ENCODE results near the gene GNB5.
A peak's percentile ranks its signal among the peaks of the same experiment; 100 is the strongest.

GNB5 gene

DNA sequence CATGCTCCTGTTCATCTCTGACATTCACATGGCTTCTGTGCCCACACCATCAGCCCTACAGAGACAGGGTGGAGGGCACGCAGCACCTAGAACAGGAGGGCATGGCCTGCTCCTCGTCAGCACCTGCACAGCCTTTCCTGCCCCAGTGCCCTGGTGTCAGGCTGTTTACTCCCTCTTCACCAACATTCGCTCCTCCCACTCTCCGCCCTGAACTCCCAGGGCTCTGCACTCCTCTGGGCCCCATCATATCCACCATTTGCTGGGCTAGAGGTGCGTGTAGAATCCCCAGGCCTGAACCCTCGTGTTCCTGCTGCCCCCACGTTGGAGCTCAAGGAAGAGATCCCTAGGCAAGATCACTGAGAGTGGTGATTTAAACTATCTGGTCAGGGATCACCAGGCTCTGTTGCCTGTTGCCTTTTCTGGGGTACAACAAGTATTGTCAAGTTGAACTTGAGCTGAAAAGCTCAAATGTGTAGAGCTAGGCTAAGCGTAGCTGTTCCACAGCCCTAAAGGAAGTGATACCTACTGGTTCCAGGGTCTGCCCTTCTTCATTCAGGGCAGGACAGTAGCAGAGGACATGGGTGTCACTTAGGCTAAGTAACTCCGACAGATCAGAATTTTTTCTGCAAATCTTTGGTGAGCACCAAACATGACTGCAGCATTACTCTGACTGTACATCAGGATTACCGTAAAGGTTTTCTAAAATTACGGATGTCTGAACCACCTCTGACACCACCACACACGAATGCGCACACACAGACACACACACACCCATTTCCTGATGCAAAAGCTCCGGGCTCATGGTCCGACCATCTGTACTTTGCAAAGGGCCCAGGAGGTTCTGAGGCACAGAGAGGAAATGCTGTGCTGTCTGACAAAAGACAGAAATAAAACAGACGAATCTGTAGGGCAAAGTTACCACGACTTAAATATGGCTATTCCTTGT, 43.7 kb upstream of the GNB5 start:
- H3K4me3 ChIP-seq (ENCODE audit: severe bottlenecking) = no peak overlapping the region
- H3K27me3 ChIP-seq (ENCODE audit: insufficient read depth, poor library complexity, severe bottlenecking) = no peaks in the 10 kb centered on the region
- TF ChIP-seq, protein P1, sequence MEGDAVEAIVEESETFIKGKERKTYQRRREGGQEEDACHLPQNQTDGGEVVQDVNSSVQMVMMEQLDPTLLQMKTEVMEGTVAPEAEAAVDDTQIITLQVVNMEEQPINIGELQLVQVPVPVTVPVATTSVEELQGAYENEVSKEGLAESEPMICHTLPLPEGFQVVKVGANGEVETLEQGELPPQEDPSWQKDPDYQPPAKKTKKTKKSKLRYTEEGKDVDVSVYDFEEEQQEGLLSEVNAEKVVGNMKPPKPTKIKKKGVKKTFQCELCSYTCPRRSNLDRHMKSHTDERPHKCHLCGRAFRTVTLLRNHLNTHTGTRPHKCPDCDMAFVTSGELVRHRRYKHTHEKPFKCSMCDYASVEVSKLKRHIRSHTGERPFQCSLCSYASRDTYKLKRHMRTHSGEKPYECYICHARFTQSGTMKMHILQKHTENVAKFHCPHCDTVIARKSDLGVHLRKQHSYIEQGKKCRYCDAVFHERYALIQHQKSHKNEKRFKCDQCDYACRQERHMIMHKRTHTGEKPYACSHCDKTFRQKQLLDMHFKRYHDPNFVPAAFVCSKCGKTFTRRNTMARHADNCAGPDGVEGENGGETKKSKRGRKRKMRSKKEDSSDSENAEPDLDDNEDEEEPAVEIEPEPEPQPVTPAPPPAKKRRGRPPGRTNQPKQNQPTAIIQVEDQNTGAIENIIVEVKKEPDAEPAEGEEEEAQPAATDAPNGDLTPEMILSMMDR (IDR thresholded peaks at IDR 0.05; ENCODE audit: poor library complexity, severe bottlenecking) = no peak
- no peak for ATAC-seq (ENCODE audit: low read depth)
- H3K36me3 ChIP-seq (ENCODE audit: low read depth) = peaks cover 38% of the 10 kb centered on the region
- no peaks in the 10 kb centered on the region for H3K4me1 ChIP-seq (ENCODE audit: insufficient read depth, poor library complexity, severe bottlenecking)
- DNase-seq (ENCODE audit: low spot score) = no peak
- no peak overlapping the region for H3K27ac ChIP-seq (ENCODE audit: poor library complexity, severe bottlenecking)
- H3K9me3 ChIP-seq (ENCODE audit: severe bottlenecking) = no peaks in the 10 kb centered on the region

DNA sequence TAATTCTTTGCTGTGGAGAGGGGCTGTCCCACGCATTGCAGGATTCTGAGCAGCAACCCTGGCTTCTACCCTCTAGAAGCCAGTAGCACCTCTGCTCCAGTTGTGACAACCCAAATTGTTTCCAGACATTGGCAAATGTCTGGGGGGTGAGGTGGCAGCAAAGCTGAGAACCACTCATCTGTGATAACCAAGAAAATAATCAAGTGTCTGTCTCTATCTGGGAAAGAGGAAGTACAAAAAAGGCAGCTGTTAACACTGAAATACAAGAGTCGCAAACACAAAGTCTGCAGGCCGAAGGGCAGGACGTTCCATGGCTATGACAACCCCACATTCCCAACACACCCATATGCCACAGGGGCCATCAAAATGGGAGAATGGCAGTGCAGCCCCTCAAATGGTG, 42.2 kb upstream of the GNB5 start:
- no peak for ATAC-seq (ENCODE audit: low read depth)
- H3K27ac ChIP-seq (ENCODE audit: poor library complexity, severe bottlenecking) = no peak overlapping the region
- no peak overlapping the region for H3K4me3 ChIP-seq (ENCODE audit: severe bottlenecking)
- H3K4me1 ChIP-seq (ENCODE audit: insufficient read depth, poor library complexity, severe bottlenecking) = peaks cover 7% of the 10 kb centered on the region
- no peaks in the 10 kb centered on the region for H3K27me3 ChIP-seq (ENCODE audit: insufficient read depth, poor library complexity, severe bottlenecking)
- DNase-seq (ENCODE audit: low spot score) = no peak
- peaks cover 42% of the 10 kb centered on the region for H3K36me3 ChIP-seq (ENCODE audit: low read depth)
- TF ChIP-seq, protein P1 (IDR thresholded peaks at IDR 0.05; ENCODE audit: poor library complexity, severe bottlenecking) = no peak
- no peaks in the 10 kb centered on the region for H3K9me3 ChIP-seq (ENCODE audit: severe bottlenecking)

DNA sequence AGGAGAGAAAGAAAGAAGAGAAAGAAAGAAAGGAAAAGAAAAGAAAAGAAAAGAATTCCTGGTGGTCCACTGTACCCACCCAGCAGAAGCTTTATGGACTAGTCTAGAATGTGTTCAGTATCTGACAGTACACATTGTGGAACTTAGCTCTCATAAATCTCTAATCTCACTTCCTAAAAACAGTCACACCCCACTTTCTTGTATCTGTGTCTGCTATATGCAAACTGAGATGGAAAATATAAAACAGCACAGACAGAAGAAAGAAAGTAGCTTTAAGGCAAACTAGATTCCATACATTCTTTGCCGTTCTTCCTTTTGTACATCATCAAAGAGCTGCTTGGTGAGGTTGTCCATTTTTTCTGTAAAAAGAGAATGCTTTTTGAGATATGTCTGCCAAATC, 41.1 kb upstream of the GNB5 start:
- DNase-seq (ENCODE audit: low spot score) (no peak), ATAC-seq (ENCODE audit: low read depth) (no peak)
- peaks cover 7% of the 10 kb centered on the region for H3K4me1 ChIP-seq (ENCODE audit: insufficient read depth, poor library complexity, severe bottlenecking)
- no peak overlapping the region for H3K27ac ChIP-seq (ENCODE audit: poor library complexity, severe bottlenecking)
- no peaks in the 10 kb centered on the region for H3K27me3 ChIP-seq (ENCODE audit: insufficient read depth, poor library complexity, severe bottlenecking)
- TF ChIP-seq, protein P1 (IDR thresholded peaks at IDR 0.05; ENCODE audit: poor library complexity, severe bottlenecking) = no peak
- no peaks in the 10 kb centered on the region for H3K9me3 ChIP-seq (ENCODE audit: severe bottlenecking)
- no peak overlapping the region for H3K4me3 ChIP-seq (ENCODE audit: severe bottlenecking)
- H3K36me3 ChIP-seq (ENCODE audit: low read depth) = peaks cover 45% of the 10 kb centered on the region

DNA sequence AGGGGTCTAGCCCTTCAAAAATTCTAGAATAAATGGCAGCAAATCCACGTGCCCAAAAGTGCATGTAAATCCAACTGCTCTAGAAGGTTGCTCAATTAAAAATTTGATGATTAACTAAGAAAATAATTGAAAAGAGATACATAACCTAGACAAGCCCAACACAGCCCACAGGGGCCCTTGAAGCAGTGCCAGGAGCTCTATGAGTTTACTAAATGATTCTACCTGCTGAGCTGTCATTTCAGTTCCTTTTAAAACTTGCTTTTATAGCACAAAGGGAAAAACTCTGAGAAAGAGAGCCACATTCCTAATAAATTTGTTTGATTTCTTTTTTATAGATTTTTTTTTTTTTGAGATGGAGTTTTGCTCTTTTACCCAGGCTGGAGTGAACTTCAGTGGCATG, 38.9 kb upstream of the GNB5 start:
- Histone ChIP-seq H3K27ac (ENCODE audit: poor library complexity, severe bottlenecking) (no peak overlapping the region), H3K4me1 (ENCODE audit: insufficient read depth, poor library complexity, severe bottlenecking) (peaks cover 7% of the 10 kb centered on the region), H3K36me3 (ENCODE audit: low read depth) (peaks cover 44% of the 10 kb centered on the region), H3K27me3 (ENCODE audit: insufficient read depth, poor library complexity, severe bottlenecking) (no peaks in the 10 kb centered on the region), H3K9me3 (ENCODE audit: severe bottlenecking) (no peaks in the 10 kb centered on the region), H3K4me3 (ENCODE audit: severe bottlenecking) (no peak overlapping the region)
- TF ChIP-seq, protein P1 (IDR thresholded peaks at IDR 0.05; ENCODE audit: poor library complexity, severe bottlenecking) = no peak
- no peak for DNase-seq (ENCODE audit: low spot score)
- no peak for ATAC-seq (ENCODE audit: low read depth)

DNA sequence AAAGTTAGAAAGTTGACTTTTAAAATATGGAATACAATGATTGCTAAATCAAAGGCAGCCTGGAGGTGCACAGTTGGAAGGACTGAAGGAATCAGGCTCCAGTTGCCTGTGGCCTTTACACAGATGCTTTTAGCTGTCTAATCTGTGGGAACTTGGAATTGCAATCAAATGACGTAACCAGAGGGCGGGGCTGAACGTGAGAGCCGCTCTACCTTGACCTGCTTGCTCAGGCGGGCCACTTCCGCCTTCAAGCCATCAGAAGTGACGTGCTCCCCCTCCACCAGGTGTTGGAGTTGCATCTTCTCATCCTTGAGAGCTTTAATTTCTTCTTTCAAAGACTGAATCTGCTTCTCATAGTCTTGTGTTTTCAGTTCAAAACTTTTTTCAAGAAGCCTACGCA, 37.7 kb upstream of the GNB5 start:
- H3K27me3 ChIP-seq (ENCODE audit: insufficient read depth, poor library complexity, severe bottlenecking) = no peaks in the 10 kb centered on the region
- DNase-seq (ENCODE audit: low spot score) (peak; percentile 91), ATAC-seq (ENCODE audit: low read depth) (peak; percentile 89)
- peak overlapping the region; percentile 4 for H3K27ac ChIP-seq (ENCODE audit: poor library complexity, severe bottlenecking)
- H3K36me3 ChIP-seq (ENCODE audit: low read depth) = peaks cover 46% of the 10 kb centered on the region
- peaks cover 7% of the 10 kb centered on the region for H3K4me1 ChIP-seq (ENCODE audit: insufficient read depth, poor library complexity, severe bottlenecking)
- no peak overlapping the region for H3K4me3 ChIP-seq (ENCODE audit: severe bottlenecking)
- TF ChIP-seq, protein P1 (IDR thresholded peaks at IDR 0.05; ENCODE audit: poor library complexity, severe bottlenecking) = no peak
- no peaks in the 10 kb centered on the region for H3K9me3 ChIP-seq (ENCODE audit: severe bottlenecking)
